HepG2 (cell line): ENCODE measurements around the gene MAFF. TPM values are rescaled to one million over a fixed set of nuclear protein-coding genes. Genes with fewer than 3 reads are reported as not detected.

Experiments used
- ARID4A ChIP-seq: sonication (generic); formaldehyde crosslinking; IDR thresholded peaks from 2 replicates; pipeline ENCODE4 v1.5.0; 2020; ENCODE audit warnings: mild to moderate bottlenecking, missing genetic modification reagents, borderline replicate concordance
- FOSL2 ChIP-seq: sonication (generic); formaldehyde crosslinking; IDR thresholded peaks from 2 replicates; pipeline ENCODE4 v1.4.0; 2020; ENCODE audit warnings: missing genetic modification reagents
- FOXK1 ChIP-seq: sonication (generic); formaldehyde crosslinking; IDR thresholded peaks from 2 replicates; pipeline ENCODE4 v1.4.0; 2020; ENCODE audit warnings: low read depth, missing genetic modification reagents, borderline replicate concordance
- HMG20A ChIP-seq: IDR thresholded peaks from 2 replicates; pipeline ENCODE4 v1.6.1; 2016; ENCODE audit warnings: borderline replicate concordance
- MAX ChIP-seq: IDR thresholded peaks from 2 replicates; pipeline ENCODE4 v1.6.1; 2012; ENCODE audit warnings: inconsistent platforms
- MIER3 ChIP-seq: IDR thresholded peaks from 2 replicates; pipeline ENCODE4 v1.6.1; 2016; ENCODE audit warnings: missing compliant biosample characterization, borderline replicate concordance
- NFIC ChIP-seq: IDR thresholded peaks from 2 replicates; pipeline ENCODE4 v1.6.1; 2012; ENCODE audit warnings: mild to moderate bottlenecking, low read length, inconsistent platforms
- RBM22 ChIP-seq: fragments of 200-400 bp; formaldehyde crosslinking; optimal IDR thresholded peaks from 2 replicates; pipeline ENCODE3; 2017; ENCODE audit warnings: mild to moderate bottlenecking, low read length, moderate library complexity
- THAP11 ChIP-seq: IDR thresholded peaks from 2 replicates; pipeline ENCODE4 v1.6.1; 2016; ENCODE audit warnings: missing biosample characterization, missing genetic modification reagents
- XRCC5 ChIP-seq: fragments of 200-400 bp; formaldehyde crosslinking; optimal IDR thresholded peaks from 2 replicates; pipeline ENCODE3; 2017; ENCODE audit warnings: mild to moderate bottlenecking, low read length
- ZNF331 ChIP-seq: sonication (generic); formaldehyde crosslinking; IDR thresholded peaks from 2 replicates; pipeline ENCODE4 v1.4.0; 2020; ENCODE audit warnings: missing genetic modification reagents
- ZNF354B ChIP-seq: sonication (generic); formaldehyde crosslinking; IDR thresholded peaks from 2 replicates; pipeline ENCODE4 v1.8.0; 2022; ENCODE audit warnings: mild to moderate bottlenecking, missing genetic modification reagents
- polyA plus RNA-seq, 8 experiments: library from polyadenylated mRNA; depleted of rRNA in 3 of 8; stranded (reverse) in 7 of 8; unstranded in 1 of 8; fragments of >200 nt; fragmentation: Illumina TruSeq in 4 of 8; extraction: Trizol in 4 of 8; gene quantifications; 2 replicates each; pipeline versions ENCODE4 v1.2.1 to v1.2.3, GENCODE V29; 2011 to 2016; ENCODE audit warnings: low read depth in 4 of 8, missing spikeins in 1 of 8, mixed read lengths in 1 of 8; ENCODE audit not compliant: insufficient read depth in 1 of 8
- total RNA-seq, 5 experiments: library from RNA; depleted of rRNA; stranded (reverse); fragments of >200 nt; fragmentation: Illumina TruSeq; extraction: Trizol; gene quantifications; 2 replicates each; pipeline ENCODE4 v1.2.3, GENCODE V29; 2016; ENCODE audit warnings: low read depth in 1 of 5
- TF ChIP-seq, protein P1 (sequence below): IDR thresholded peaks from 2 replicates; pipeline ENCODE4 v1.6.1; 2016

Gene MAFF
- total and polyA plus RNA-seq, 2 of the 13 experiments (the other 11 are each of a cell fraction or from before 2014, with no cell fraction given): 5.4 to 14.3 TPM

DNA sequence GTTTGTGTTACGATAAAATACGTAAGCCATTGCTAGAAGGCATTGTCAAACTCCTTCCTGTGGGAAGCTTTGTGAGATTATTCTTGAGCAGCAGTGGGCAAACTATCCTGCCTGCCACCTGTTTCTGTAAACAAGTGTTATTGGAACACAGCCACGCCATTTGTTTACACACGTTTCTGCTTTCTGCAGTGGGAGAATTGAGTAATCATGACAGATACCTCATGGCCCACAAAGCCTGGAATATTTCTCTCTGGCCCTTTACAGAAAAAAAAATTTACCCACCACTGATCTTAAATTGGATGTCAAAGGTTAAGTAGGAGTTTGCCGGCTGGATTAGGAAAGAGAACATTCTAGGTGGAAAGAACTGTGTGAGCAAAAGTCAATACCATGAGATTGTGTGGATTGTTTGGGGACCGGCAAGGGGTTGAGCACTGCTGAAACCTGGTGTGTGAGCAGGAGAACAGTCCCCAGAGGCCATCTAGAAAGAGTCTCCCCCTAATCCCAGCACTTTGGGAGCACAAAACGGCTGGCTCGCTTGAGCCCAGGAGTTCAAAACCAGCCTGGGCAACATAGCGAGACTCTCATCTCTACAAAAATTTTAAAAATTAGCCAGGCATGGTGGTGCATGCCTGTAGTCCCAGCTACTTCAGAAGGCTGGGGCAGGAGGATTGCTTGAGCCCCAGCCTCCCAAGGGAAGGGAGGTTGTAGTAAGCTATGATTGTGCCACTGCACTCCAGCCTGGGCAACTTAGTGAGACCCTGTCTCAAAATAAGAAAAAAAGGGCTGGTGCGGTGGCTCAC lies 14.2 kb upstream of the MAFF start (continued):
- TF ChIP-seq ARID4A (CRISPR knock-in tag) (peak; percentile 23; the same call in 1 of the 2 replicates), ZNF331 (peak; percentile 29; the same call in 1 of the 2 replicates), NFIC (peak; percentile 54; the same call in 1 of the 2 replicates), FOXK1 (CRISPR knock-in tag) (peak; percentile 81; the same call in 1 of the 2 replicates), XRCC5 (peak; percentile 18), THAP11 (CRISPR knock-in tag) (0 out of 2 replicates have a peak, but pooled peaks have one; percentile 43), MAX (peak; percentile 42), MIER3 (CRISPR knock-in tag) (0 out of 2 replicates have a peak, but pooled peaks have one; percentile 82), FOSL2 (CRISPR knock-in tag) (peak; percentile 75), RBM22 (no peak), HMG20A (CRISPR knock-in tag) (peak; percentile 61), ZNF354B (CRISPR knock-in tag) (no peak)
- TF ChIP-seq, protein P1, sequence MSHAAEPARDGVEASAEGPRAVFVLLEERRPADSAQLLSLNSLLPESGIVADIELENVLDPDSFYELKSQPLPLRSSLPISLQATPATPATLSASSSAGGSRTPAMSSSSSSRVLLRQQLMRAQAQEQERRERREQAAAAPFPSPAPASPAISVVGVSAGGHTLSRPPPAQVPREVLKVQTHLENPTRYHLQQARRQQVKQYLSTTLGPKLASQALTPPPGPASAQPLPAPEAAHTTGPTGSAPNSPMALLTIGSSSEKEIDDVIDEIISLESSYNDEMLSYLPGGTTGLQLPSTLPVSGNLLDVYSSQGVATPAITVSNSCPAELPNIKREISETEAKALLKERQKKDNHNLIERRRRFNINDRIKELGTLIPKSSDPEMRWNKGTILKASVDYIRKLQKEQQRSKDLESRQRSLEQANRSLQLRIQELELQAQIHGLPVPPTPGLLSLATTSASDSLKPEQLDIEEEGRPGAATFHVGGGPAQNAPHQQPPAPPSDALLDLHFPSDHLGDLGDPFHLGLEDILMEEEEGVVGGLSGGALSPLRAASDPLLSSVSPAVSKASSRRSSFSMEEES: no peak
